G401 (cell line): ENCODE data around the gene STEAP4. TPM values are rescaled to one million over a fixed set of nuclear protein-coding genes. Genes with fewer than 3 reads are reported as not detected.

ENCODE experiments used
- DNase-seq: peaks from one replicate; pipeline ENCODE4 v3.0.0-alpha.2; 2015; ENCODE audit warnings: low spot score
- in situ Hi-C: cut with HindIII; loops from 2 replicates; pipeline ENCODE4 v1.10.0; 2016; ENCODE audit warnings: low sequenced_read_pairs, mixed read lengths
- total RNA-seq: library from RNA; depleted of rRNA; stranded (reverse); fragments of >200 nt; shearing (Covaris generic); gene quantifications from 2 replicates; pipeline ENCODE4 v1.2.3, GENCODE V29; 2014

Gene STEAP4
- total RNA-seq, 1 experiment from 2014 or later = not detected

DNA sequence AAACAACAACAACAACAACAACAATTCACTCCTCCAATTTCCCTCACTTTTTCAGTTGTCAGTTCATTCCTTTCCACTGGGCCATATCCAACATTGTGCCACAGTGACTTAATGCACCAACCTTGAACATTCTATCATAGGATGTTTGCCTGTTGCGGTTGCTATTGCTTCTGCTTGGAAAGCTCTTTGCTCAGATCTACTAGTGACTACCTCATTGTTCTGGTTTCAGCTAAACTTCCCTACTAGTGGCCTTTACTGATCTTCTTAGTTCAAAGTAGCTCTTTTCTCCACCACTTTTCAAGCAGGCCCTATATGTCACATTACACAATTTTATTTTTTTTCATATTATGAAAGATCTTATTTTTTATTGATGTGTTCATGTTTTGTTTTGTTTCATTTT, 9.8 kb upstream of the STEAP4 start:
- DNase-seq = no peak
- in situ Hi-C loops = no loop called here

DNA sequence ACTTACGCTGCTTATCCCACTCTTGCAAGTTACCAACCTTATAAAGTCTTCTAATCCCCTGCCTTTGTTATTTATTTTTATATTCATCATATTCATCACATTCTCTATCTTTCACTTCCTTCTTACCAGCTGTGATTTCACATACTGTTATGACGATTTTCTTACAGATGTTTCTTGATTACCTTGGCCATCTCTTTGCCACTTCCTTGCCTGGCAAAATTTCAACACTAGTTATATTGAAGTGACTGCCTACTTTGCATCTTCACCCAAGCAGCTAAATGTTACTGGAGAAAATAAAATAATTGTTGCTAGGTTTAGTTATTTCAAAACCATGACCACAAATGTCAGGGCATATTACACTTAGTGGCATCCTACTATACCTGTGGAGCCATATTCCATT, 8.8 kb upstream of the STEAP4 start:
- in situ Hi-C loops = no loop called here
- DNase-seq = no peak

DNA sequence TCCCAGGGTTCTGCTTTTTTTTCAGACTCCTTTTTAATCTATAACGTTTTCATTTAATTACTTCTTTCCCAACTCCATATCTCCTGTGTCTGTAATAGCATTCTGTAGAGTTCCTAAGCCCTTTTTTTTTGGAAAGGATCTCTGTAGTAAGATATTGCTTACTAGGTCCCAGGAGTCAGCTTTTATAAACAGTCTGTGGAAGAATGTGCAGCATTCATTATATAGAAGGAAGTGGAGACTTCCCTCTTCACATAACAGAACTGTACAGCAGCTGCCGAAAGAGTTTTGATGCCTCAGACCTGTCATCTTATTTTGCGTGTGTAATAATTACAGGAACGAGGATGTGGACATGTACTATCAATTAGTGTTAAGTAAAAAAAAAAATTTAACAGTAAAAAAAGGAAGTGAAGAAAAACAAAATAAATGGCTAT, 7.4 kb upstream of the STEAP4 start:
- no peak for DNase-seq
- in situ Hi-C loops = no loop called here

DNA sequence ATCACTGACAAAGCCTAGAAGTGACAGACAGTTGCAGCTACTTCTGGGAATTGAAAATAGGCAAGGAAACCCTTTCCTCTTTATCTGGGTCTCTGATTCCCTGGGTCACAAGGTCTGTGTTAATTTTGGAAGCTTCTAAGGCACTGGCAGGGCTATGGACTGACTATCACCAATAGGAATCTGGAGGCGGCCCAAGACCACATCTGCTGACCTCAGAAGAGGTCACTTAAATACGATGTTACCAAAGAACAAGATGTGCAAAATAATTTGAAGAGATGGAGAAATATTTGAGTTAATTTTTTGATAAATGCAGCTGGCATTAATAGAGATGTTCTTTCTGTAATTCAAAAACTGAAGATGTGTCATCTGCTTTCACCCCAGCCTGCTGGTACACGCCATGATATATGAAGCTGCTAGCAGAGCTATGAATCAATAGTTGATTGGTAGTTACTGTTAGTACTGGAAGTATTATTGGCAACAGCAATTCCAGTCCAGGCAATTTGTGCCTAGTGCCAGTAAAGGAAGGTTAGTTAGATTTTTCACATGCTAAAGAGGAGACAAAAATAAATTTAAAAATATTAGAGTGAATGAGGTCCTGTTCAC, 5.5 kb upstream of the STEAP4 start:
- in situ Hi-C loops = no loop called here
- no peak for DNase-seq

DNA sequence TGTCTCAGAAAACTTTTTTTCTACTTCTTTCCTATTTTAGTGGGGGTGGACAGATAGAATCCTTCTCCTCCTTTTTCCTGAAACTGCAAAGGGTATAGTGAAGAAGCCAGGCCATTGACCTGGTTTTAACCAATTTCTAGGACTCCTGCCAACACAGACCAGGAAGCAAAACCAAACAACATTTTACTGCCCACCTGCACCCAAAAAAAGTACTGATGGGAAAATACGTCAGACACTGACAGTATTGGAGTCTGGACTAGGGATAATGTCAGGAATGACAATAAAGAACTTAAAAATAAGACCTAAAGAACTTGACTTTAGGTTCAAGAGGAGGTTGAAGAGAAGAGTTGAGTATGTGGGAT, 5.0 kb upstream of the STEAP4 start:
- DNase-seq = peak; percentile 45
- in situ Hi-C loops = no loop called here

DNA sequence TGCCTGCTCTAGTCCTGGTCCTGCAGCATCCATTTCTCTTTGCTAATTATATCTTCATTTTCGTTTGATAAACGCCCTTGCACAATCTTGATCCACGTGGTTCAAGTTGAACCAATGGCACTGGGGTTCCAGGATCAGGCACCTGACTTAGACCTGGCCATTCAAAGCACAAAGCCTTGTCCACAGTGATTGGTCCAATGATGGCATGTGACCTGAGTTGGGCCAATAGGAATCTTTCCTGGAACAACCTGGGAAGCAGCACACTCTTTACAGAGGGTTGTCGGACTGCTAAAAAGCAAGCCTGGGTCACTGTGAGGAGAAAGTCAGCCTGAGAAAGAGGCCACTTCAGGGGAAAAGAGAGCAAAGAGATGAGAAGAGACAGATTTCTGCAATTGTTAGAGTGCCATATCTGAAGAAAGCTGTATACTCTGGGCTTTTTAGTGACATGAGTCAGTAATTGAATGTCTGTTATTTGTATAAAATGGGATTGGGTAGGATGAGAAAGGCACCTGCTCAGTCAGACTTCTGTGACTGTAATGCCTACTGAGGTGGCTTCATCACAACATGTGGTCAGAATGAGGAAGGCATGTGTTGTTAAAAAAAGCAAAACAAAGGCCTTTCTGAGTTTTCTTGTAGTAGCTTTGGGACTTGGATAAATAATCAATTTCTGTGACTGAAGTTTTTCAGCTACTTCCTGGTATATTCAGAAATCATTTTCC, 4.4 kb upstream of the STEAP4 start:
- DNase-seq = peak; percentile 20

DNA sequence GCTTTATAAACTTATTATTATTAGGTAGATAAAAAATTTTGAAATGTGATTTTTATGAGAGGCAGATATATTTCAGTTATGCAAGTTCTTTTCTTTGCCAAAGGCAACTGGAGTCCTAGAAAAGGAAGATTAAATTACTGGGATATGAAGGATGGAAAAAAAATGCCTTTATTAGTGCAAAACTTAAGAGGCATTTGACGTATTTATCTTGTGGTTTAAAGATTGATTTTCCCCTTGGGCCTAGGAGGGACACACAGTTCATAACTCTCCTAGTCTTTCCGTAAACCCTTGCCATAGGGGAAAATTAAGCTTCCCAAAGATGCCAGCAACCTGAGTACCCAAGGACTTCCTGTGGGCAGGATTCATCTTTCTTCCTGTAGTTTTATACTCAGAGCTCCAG, 3.1 kb upstream of the STEAP4 start:
- in situ Hi-C loops = no loop called here

More for the DNA sequence above, 4.4 kb upstream of the STEAP4 start:
- in situ Hi-C loops = no loop called here

DNA sequence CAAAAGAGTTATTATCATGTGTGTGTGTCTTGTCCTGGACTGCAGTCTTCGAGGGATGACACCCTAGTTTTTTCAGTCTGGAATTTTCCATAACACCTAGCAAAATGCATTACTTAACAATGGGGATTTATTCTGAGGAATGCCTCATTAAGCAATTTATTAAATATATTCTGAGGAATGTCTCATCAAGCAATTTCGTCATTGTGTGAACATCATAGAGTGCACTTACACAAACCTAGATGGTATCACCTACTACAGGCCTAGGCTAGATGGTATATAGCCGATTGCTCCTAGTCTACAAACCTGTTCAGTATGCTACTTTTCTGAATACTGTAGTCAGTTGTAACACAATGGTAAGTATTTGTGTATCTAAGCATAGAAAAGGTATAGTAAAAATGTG, 1.1 kb upstream of the STEAP4 start:
- no peak for DNase-seq
- in situ Hi-C loops = no loop called here

More for the DNA sequence above, 3.1 kb upstream of the STEAP4 start:
- DNase-seq = no peak

DNA sequence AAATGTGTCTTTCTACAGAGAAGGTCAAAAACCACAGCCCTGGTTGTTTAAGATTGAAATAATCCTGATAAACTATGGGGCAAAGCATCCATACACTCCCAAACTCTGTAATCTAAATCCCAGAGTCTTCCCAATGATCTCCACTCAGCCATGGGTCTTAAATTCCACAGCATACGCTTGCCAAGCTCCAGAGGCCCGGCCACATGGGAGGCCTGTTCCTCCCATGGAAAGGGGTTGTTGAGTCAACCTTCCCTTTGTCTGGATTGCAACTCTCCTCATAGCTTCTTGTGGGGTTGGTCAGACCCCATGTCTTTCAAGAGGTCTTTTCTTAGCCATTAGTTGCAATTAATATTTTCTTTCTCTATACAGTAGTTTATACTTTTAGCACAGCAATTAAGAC, 718 bp upstream of the STEAP4 start:
- no peak for DNase-seq
- in situ Hi-C loops = no loop called here

DNA sequence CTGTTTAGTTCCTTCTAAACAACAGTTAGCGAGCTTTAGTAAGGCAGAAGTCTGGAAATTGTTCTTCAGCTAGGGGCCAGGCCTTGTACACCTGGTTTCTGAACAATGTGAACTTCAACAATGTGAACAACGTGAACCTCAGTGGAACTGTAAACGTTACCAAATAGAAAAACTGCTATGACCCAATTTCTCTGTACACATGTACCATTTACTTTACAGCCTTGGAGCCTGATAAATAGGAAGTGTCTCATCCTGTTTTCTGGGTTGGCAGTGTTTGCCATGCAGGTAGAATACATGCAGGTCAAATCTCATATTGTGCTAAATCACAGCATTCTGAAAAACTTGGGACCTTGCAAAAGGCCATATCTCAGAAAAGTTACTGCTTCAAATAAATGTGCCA, 1.6 kb downstream of the STEAP4 start:
- in situ Hi-C loops = no loop called here
- no peak for DNase-seq

DNA sequence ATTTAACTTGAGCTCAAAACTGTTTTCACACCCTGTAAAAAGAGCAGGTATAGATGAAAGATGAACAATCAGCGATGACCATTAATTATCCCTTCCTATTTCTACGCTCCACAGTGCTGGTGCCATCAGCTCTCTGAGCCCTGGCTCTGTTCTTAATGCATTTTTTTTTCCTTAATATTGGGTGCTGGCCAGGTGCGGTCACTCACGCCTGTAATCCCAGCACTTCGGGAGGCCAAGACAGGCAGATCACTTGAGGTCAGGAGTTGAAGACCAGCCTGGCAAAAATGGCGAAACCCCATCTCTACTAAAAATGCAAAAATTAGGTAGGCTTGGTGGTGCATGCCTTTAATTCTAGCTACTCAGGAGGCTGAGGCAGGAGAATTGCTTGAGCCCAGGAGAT, 4.2 kb downstream of the STEAP4 start:
- in situ Hi-C loops = no loop called here
- peak; percentile 23 for DNase-seq

DNA sequence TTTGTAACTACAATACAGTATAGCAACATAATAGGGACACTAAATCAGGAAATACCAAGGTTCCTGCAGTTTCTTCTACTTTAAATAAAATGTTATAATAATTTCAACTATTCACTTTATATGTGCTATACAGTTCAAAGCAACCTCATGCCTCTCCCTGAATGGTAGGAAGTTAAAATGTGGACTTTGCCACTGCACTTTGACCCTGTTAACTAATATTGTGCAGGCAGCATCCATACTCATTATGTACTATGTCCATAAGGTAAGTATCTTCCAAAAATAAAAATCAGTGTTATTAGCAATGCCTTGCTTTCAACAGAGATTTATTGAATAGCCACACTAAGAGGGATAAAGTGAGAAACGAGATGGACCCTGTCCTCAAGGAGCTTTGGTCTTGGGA, 4.8 kb downstream of the STEAP4 start:
- no peak for DNase-seq
- in situ Hi-C loops = no loop called here

DNA sequence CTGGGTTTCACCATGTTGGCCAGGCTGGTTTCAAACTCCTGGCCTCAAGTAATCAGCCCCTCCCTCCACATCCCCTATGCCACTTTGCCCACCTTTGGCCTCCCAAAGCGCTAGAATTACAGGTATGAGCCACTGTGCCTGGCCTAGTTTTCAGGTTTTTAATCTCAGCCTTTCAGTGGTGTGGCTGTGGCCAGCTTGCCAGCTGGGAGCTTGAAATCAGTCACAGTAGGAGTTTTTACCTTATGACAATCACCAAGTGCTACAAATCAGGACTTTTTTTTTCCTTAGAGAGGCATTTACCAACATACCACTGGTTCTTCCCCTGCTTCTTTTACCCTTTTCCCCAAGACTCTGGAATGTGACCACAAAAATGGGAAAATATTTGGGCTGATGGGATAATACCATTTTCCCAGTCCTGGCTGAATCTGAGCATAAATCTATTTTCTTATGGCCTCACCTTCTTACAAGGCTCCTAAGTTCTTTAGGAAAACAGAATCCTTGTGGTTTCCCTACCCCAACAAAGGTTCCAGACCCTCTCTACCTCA, 6.2 kb downstream of the STEAP4 start:
- in situ Hi-C loops = no loop called here
- peak; percentile 62 for DNase-seq

DNA sequence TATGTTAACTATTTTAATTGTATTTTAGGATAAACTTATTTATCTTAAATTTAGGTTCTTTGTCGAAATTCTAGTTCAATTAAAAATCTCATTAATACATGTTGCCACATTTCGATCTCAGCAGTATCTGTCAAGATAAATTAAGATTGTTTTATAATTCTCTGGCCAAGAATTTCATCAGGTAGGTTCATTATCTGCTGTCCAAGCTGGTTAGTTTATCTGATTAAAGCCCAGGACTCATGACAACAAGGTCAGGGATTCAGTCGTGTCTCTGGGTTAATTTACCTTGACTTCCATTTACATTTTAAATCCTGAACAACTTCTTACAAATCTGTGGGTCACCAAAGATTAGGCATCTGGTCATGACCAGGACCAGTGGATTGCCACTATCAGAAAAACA, 7.6 kb downstream of the STEAP4 start:
- DNase-seq = peak; percentile 63
- in situ Hi-C loops = no loop called here

DNA sequence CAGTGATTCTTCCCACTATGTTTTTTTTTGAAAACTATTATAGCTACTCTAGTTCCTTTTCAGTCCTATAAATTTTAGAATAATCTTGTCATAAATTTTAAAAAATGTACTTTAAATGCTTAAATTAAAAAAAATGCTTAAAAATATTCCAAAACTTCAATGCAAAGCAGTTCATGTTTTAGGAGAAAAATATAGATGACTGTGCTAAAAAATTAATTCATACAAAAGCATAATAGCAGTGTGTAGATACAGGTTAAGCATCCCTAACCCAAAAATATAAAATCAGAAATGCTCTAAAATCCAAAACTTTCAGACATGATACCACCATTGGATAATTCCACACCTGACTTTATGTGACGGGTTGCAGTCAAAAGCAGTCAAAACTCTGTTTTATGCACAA, 12.8 kb downstream of the STEAP4 start:
- in situ Hi-C loops = no loop called here

DNA sequence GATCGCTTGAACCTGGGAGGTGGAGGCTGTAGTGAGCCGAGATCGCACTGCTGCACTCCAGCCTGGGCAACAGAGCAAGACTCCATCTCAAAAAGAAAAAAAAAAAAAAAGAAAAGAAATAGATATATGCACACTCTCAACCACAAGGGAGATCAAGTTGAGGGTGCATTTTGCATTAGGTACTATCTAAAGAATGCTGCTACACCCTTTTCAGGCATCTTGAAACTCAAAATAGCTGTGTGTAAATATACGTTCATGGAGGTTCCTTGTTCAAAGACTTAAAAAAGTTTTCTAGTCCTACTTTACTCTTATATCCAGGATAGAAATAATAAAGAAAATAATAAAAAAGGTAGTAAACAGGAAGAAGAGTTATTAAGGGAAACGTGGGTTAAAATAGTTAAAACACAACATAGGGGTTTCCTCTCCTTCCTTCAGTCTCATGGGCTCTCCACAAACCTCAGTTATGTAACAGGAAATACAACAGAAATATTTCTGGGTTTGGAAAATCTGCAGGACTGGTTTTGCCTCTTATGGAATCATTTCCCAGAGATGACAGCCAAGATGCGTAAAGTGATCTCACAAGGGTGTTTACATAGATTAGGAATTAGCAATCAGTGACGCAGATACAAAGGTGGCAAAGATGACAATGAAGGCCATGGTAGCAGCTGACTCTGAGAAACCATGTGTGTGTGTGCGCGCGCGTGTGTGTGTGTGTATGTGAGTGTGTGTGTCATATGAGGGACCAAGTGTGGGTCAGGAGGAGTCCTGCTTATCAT, 15.1 kb downstream of the STEAP4 start:
- in situ Hi-C loops = no loop called here
- no peak for DNase-seq

More for the DNA sequence above, 12.8 kb downstream of the STEAP4 start:
- DNase-seq = no peak

DNA sequence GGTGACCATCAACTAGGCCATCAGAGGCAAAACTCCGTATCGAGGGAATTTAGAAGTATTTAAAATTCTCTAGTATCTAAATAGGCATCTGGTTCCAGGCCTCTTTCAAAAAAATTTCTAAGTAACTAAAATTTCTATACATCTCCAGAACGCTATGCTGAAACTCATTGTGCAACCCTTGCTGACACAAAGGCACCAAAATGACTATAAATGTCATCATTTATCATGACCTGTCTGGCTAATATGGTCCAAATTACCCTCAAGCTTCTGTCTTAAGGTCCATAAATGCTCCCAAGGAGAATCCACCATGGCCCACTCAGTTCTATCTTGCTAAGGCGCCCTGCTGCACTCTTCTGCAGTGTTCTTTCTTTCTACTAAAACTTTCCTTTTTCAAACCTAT, 16.2 kb downstream of the STEAP4 start:
- in situ Hi-C loops = no loop called here
- DNase-seq = no peak

DNA sequence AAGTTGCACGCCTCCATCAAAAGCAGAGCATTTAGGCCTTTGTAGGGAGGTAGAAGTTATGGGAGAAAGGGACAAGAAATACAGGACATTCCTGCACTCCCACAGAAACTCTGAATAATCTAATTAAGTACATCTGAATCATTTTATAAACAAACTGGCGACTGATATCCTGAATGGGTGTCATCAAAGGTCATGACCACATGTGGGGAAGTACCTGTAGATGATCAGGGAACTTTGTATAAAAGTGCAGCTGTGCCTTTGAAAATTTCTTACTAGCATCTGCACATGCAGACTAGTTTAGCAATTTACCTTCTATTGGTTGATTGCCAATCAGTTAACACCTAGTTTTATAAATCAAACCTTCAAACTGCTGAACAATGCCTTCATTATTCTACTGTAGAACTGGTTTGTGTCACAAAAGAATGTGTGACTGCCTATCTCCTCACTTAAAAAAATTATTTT, 17.1 kb downstream of the STEAP4 start:
- in situ Hi-C loops = no loop called here
- DNase-seq = no peak

DNA sequence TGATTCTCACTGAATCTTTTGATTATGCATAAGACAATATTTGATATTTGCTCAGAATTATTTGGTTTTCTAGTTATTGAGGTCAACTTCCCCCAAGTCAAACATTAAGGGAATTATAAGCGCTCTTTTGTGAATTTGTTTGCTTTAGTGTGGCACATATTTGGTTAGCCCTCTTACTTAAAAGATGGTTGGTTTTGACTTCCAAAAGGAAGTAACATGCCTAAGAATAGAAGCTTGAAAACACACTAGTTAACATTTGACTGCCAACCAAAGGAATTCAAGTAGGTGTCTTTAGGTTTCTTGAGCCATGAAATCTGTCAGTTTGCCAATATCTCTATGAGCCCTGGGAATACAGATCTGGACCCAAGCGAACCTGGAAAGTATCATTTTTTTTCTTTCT, 24.9 kb downstream of the STEAP4 start:
- in situ Hi-C loops = no loop called here
- DNase-seq = no peak

DNA sequence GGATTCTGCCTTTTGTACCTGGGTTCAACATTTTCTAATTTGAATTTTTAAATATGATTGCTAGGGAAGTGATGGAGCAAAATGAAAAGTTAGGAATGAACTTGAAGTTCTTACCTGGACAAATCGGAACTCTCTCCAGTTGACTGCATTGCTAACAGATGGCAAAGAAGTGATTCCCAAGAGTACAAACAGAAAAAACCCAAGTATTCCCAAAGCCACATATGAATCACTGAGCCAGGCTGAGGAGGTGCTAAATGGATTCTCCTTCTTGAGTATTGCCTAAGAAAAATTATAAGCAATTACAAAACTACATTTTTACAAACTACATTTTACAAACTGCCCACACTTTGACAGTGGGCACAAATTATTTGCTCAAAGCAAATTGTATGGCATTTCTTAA, 25.9 kb downstream of the STEAP4 start:
- in situ Hi-C loops = no loop called here
- no peak for DNase-seq
